Measurements from ENCODE around the gene HMGXB4. TPM values are rescaled to one million over a fixed set of nuclear protein-coding genes. Genes with fewer than 3 reads are reported as not detected.

Gene HMGXB4
- total RNA-seq, 1 donor from 2014 or later: 24.7 TPM

- H3K4me3 ChIP-seq (ENCODE audit: low read depth, low read length): no peak overlapping the region
- TF ChIP-seq CTCF (conservative IDR thresholded peaks at IDR 0.05; ENCODE audit: low read depth, low read length): no peak
- DNase-seq (ENCODE audit: low read depth): no peak
These were observed 57.1 kb downstream of the HMGXB4 start for GRCh38 chr22:35314161-35314942.

GRCh38 chr22:35315141-35315854, 58.0 kb downstream of the HMGXB4 start:
- no peak for TF ChIP-seq CTCF (conservative IDR thresholded peaks at IDR 0.05; ENCODE audit: low read depth, low read length)
- DNase-seq (ENCODE audit: low read depth): no peak
- H3K4me3 ChIP-seq (ENCODE audit: low read depth, low read length): no peak overlapping the region

GRCh38 chr22:35315855-35316745, 58.8 kb downstream of the HMGXB4 start:
- DNase-seq (ENCODE audit: low read depth): no peak
- H3K4me3 ChIP-seq (ENCODE audit: low read depth, low read length): no peak overlapping the region
- TF ChIP-seq CTCF (conservative IDR thresholded peaks at IDR 0.05; ENCODE audit: low read depth, low read length): no peak

GRCh38 chr22:35316751-35317150, 59.5 kb downstream of the HMGXB4 start:
- TF ChIP-seq CTCF (conservative IDR thresholded peaks at IDR 0.05; ENCODE audit: low read depth, low read length): no peak
- no peak for DNase-seq (ENCODE audit: low read depth)
- H3K4me3 ChIP-seq (ENCODE audit: low read depth, low read length): no peak overlapping the region

GRCh38 chr22:35317680-35318290, 60.5 kb downstream of the HMGXB4 start:
- no peak overlapping the region for H3K4me3 ChIP-seq (ENCODE audit: low read depth, low read length)
- TF ChIP-seq CTCF (conservative IDR thresholded peaks at IDR 0.05; ENCODE audit: low read depth, low read length): no peak
- DNase-seq (ENCODE audit: low read depth): no peak

- TF ChIP-seq CTCF (conservative IDR thresholded peaks at IDR 0.05; ENCODE audit: low read depth, low read length): no peak
- DNase-seq (ENCODE audit: low read depth): no peak
- H3K4me3 ChIP-seq (ENCODE audit: low read depth, low read length): no peak overlapping the region
These were observed 61.3 kb downstream of the HMGXB4 start for GRCh38 chr22:35318346-35319215.

All from epithelial cell of proximal tubule (primary cell).